Measurements from ENCODE around the gene SHMT2.

DNA sequence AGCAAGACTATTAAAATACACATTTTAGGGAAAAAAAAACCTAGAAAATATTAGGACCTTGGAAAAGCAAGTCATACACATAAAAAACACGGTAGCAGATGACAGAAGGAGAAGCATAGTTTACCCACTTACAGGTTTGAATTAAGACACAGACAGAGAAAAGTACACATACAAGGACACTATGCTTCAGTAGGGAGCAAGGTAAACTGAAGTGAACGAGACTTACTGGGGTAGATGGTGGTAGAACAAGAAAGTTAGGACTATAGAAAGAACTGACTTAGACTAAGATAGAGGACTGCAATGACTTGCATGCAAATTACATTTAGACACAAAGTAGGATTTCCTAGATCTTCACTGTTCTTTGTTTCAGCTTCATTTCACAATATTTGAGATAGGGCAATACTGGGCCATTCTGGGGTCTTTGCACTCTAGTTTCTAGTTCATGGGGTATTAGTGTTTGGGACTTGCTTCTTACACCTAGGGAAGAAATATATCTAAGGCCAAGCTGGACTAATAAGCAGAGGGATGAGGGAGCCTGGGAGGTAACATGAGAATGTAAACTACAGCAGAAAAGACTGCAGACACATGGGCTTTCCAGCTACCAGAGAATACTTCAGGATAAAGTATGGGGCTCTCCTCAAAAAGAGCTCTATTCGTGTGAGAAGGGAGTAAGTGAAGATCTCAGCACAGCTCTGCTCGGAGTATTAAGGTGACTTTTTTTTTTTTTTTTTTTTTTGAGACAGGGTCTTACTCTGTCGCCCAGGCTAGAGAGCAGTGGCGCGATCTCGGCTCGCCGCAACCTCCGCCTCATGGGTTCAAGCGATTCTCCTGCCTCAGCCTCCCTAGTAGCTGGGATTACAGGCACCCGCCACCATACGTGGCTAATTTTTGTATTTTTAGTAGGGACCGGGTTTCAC, 49.2 kb downstream of the SHMT2 start:
- TF ChIP-seq, protein P1, sequence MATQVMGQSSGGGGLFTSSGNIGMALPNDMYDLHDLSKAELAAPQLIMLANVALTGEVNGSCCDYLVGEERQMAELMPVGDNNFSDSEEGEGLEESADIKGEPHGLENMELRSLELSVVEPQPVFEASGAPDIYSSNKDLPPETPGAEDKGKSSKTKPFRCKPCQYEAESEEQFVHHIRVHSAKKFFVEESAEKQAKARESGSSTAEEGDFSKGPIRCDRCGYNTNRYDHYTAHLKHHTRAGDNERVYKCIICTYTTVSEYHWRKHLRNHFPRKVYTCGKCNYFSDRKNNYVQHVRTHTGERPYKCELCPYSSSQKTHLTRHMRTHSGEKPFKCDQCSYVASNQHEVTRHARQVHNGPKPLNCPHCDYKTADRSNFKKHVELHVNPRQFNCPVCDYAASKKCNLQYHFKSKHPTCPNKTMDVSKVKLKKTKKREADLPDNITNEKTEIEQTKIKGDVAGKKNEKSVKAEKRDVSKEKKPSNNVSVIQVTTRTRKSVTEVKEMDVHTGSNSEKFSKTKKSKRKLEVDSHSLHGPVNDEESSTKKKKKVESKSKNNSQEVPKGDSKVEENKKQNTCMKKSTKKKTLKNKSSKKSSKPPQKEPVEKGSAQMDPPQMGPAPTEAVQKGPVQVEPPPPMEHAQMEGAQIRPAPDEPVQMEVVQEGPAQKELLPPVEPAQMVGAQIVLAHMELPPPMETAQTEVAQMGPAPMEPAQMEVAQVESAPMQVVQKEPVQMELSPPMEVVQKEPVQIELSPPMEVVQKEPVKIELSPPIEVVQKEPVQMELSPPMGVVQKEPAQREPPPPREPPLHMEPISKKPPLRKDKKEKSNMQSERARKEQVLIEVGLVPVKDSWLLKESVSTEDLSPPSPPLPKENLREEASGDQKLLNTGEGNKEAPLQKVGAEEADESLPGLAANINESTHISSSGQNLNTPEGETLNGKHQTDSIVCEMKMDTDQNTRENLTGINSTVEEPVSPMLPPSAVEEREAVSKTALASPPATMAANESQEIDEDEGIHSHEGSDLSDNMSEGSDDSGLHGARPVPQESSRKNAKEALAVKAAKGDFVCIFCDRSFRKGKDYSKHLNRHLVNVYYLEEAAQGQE (IDR thresholded peaks at IDR 0.05; ENCODE audit: insufficient read depth in 1 of 2, low read depth in 2 of 2, low read length in 1 of 2) = no peak
- TF ChIP-seq, protein P2, sequence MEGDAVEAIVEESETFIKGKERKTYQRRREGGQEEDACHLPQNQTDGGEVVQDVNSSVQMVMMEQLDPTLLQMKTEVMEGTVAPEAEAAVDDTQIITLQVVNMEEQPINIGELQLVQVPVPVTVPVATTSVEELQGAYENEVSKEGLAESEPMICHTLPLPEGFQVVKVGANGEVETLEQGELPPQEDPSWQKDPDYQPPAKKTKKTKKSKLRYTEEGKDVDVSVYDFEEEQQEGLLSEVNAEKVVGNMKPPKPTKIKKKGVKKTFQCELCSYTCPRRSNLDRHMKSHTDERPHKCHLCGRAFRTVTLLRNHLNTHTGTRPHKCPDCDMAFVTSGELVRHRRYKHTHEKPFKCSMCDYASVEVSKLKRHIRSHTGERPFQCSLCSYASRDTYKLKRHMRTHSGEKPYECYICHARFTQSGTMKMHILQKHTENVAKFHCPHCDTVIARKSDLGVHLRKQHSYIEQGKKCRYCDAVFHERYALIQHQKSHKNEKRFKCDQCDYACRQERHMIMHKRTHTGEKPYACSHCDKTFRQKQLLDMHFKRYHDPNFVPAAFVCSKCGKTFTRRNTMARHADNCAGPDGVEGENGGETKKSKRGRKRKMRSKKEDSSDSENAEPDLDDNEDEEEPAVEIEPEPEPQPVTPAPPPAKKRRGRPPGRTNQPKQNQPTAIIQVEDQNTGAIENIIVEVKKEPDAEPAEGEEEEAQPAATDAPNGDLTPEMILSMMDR (IDR thresholded peaks at IDR 0.05) = no peak

Data from Panc1 (cell line).